Measurements from ENCODE around the gene CD58.
"Not testable (repeated sequence)": the region's sequence is repeated elsewhere in the genome, so short reads cannot be mapped to it uniquely, and the experiment has no call there.

- TF ChIP-seq CTCF (optimal IDR thresholded peaks at IDR 0.05 in 1 of 3, IDR thresholded peaks at IDR 0.05 in 1 of 3, conservative IDR thresholded peaks at IDR 0.05 in 1 of 3; ENCODE audit: extremely low read depth in 1 of 3, insufficient read depth in 2 of 3, low read length in 3 of 3); EZH2 (IDR thresholded peaks at IDR 0.05; ENCODE audit: low read length): not testable (repeated sequence)
These were observed 36.6 kb upstream of the CD58 start for GRCh38 chr1:116607463-116607862.

All from keratinocyte (primary cell).